GM19023 (cell line): ENCODE data around the gene GABPB2.

Experiments used
- ATAC-seq: cut with Tn5 transposase; IDR thresholded peaks from one replicate; pipeline ENCODE4 v1.9.1; 2021; ENCODE audit warnings: mild to moderate bottlenecking, moderate library complexity; ENCODE audit not compliant: unreplicated experiment

The GABPB2 gene

GRCh38 chr1:151070474-151071276 is at the start of gene GABPB2:
GABPB2 (plus strand) TSS chr1:151070761; CDS start chr1:151088190, 17,429 bp downstream.
- peak; percentile 77 for ATAC-seq

GRCh38 chr1:151024540-151025146 is 45.9 kb upstream of the GABPB2 start:
- no peak for ATAC-seq

- no peak for ATAC-seq
These were observed 44.1 kb upstream of the GABPB2 start for GRCh38 chr1:151026460-151026859.

GRCh38 chr1:151032164-151032563 is 38.4 kb upstream of the GABPB2 start:
- ATAC-seq, result no peak

- no peak for ATAC-seq
These were observed 35.4 kb upstream of the GABPB2 start for GRCh38 chr1:151035167-151035566.

GRCh38 chr1:151036356-151036755 is 34.2 kb upstream of the GABPB2 start, which contains the start of gene BNIPL:
BNIPL (plus strand) TSS chr1:151036586; CDS start chr1:151036726, 140 bp downstream.
- ATAC-seq, result no peak

GRCh38 chr1:151037032-151037431 is 33.5 kb upstream of the GABPB2 start:
- ATAC-seq, result no peak

GRCh38 chr1:151039521-151039920 is 31.0 kb upstream of the GABPB2 start:
- ATAC-seq, result no peak

GRCh38 chr1:151043163-151043562 is 27.4 kb upstream of the GABPB2 start:
- no peak for ATAC-seq

- peak; percentile 52 for ATAC-seq
These were observed 23.0 kb upstream of the GABPB2 start, which contains the start of gene C1orf56 for GRCh38 chr1:151047591-151047924. C1orf56 (plus strand) TSS chr1:151047751; CDS start chr1:151047848, 97 bp downstream.

- peak; percentile 53 for ATAC-seq
These were observed 22.5 kb upstream of the GABPB2 start for GRCh38 chr1:151047925-151048644.

GRCh38 chr1:151048645-151049032 is 21.9 kb upstream of the GABPB2 start:
- ATAC-seq, result no peak

GRCh38 chr1:151049458-151049857 is 21.1 kb upstream of the GABPB2 start:
- ATAC-seq, result no peak

- ATAC-seq, result no peak
These were observed 20.4 kb upstream of the GABPB2 start for GRCh38 chr1:151050051-151050688.

- no peak for ATAC-seq
These were observed 19.1 kb upstream of the GABPB2 start for GRCh38 chr1:151051356-151052009.

GRCh38 chr1:151054971-151055547 is 15.5 kb upstream of the GABPB2 start:
- no peak for ATAC-seq

GRCh38 chr1:151055581-151055980 is 15.0 kb upstream of the GABPB2 start:
- no peak for ATAC-seq

GRCh38 chr1:151056149-151056548 is 14.4 kb upstream of the GABPB2 start:
- ATAC-seq, result no peak

- ATAC-seq, result no peak
These were observed 11.9 kb upstream of the GABPB2 start for GRCh38 chr1:151058692-151059091.
